Measurements from ENCODE around the gene SCD5. TPM values are rescaled to one million over a fixed set of nuclear protein-coding genes. Genes with fewer than 3 reads are reported as not detected.

SCD5 gene
- 7.5 and 47.6 TPM in 2 replicates for total RNA-seq

GRCh38 chr4:82798168-82799005 lies at the start of gene SCD5:
SCD5 (minus strand) TSS chr4:82798796; CDS start chr4:82798537, 259 bp downstream.

Other genes with a start within 250 kb of the SCD5 start
- gene TMEM150C, start 236.8 kb downstream of the SCD5 start, total RNA-seq: under 0.01 and 0.28 TPM in 2 replicates
- gene SEC31A, start 92.4 kb upstream of the SCD5 start, total RNA-seq: 157 and 211 TPM in 2 replicates
- gene THAP9, start 101.9 kb upstream of the SCD5 start, total RNA-seq: 5.5 and 5.6 TPM in 2 replicates
- gene LIN54, start 212.0 kb upstream of the SCD5 start, total RNA-seq: 9.5 and 9.6 TPM in 2 replicates
- 72.8 and 74.9 TPM in 2 replicates for gene COPS4, start 236.4 kb upstream of the SCD5 start, total RNA-seq